Fibroblast of mammary gland (primary cell): Measurements from ENCODE around the gene VTI1A.

Source experiments
- DNase-seq: peaks from one replicate; pipeline ENCODE4 v3.0.0-alpha.2; 2010; ENCODE audit warnings: low read depth
- H3K4me3 ChIP-seq: 2 replicates; pipeline ENCODE4 v1.5.1; 2011; ENCODE audit warnings: low read depth, mild to moderate bottlenecking, low read length, moderate library complexity; ENCODE audit not compliant: control insufficient read depth
- CTCF ChIP-seq: conservative IDR thresholded peaks from 2 replicates; pipeline ENCODE4 v1.5.1; 2011; ENCODE audit warnings: low read depth, low read length, inconsistent platforms; ENCODE audit not compliant: control insufficient read depth, insufficient read depth

Gene VTI1A

GRCh38 chr10:112848228-112848627, 401.2 kb downstream of the VTI1A start:
- H3K4me3 ChIP-seq: no peak overlapping the region
- no peak for TF ChIP-seq CTCF
- no peak for DNase-seq

- DNase-seq: no peak
- no peak for TF ChIP-seq CTCF
- H3K4me3 ChIP-seq: no peak overlapping the region
Measured at GRCh38 chr10:112848868-112849430, 401.9 kb downstream of the VTI1A start.

- TF ChIP-seq CTCF: no peak
- no peak overlapping the region for H3K4me3 ChIP-seq
- DNase-seq: no peak
Measured at GRCh38 chr10:112849546-112849945, 402.5 kb downstream of the VTI1A start.

- no peak overlapping the region for H3K4me3 ChIP-seq
- no peak for DNase-seq
- no peak for TF ChIP-seq CTCF
Measured at GRCh38 chr10:112851181-112851580, 404.2 kb downstream of the VTI1A start.

GRCh38 chr10:112851588-112852211, 404.7 kb downstream of the VTI1A start:
- no peak overlapping the region for H3K4me3 ChIP-seq
- DNase-seq: no peak

GRCh38 chr10:112852306-112852705, 405.3 kb downstream of the VTI1A start:
- no peak for DNase-seq
- no peak overlapping the region for H3K4me3 ChIP-seq
- no peak for TF ChIP-seq CTCF

More at GRCh38 chr10:112851588-112852211, 404.7 kb downstream of the VTI1A start:
- TF ChIP-seq CTCF: no peak
